Suprapubic skin (tissue), 3 donors: Measurements from ENCODE around the gene C2orf92.
"Not testable (repeated sequence)": the region's sequence is repeated elsewhere in the genome, so short reads cannot be mapped to it uniquely, and the experiment has no call there.

Source experiments
- EP300 ChIP-seq: sonication (generic); formaldehyde crosslinking; IDR thresholded peaks from one replicate; pipeline ENCODE4 v1.6.1; 2017; ENCODE audit warnings: antibody characterized with exemption
- POLR2A ChIP-seq, 2 donors: fragments of 450-650 bp; IDR thresholded peaks; one replicate each; pipeline ENCODE4 v1.6.1; 2017; ENCODE audit warnings: antibody characterized with exemption in 2 of 2, mild to moderate bottlenecking in 2 of 2, moderate library complexity in 2 of 2
- TF ChIP-seq, protein P1 (sequence below), 2 donors: fragments of 200-600 bp in 1 of 2; fragments of 450-650 bp in 1 of 2; sonication (generic) in 1 of 2; IDR thresholded peaks; one replicate each; pipeline ENCODE4 v1.5.1; 2016 to 2019; ENCODE audit warnings: antibody characterized with exemption in 2 of 2, mild to moderate bottlenecking in 1 of 2, moderate library complexity in 1 of 2

DNA sequence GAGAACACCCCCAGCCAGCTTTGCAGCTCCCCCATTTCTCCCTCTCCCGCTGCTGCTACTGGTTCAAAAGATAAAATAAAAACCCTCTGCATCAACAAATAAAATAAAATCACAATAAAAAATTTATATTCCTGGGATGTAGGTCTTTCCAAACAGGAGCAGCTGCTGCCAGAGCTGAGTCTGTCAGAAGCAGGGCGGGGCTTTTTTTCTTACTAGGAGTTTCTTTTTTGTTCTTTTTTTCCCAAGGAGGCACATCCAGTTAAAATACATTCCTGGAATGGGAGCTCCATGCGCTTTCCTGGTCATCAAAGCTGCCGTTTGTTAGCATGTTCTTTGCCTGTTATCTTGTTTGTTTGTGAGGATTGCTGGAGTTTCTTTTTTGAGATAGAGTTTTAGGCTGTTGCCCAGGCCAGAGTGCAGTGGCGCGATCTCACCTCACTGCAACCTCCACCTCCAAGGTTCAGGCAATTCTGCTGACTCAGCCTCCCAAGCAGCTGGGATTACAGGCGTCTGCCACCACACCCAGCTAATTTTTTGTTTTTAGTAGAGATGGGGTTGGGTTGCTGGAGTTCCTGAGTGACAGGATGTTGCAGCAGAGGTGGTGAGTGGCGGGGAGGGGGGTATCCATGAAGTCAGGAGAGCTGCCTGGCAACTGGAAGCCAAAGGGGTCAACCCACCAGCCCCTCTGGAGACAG lies 44.0 kb upstream of the C2orf92 start:
- TF ChIP-seq, protein P1, sequence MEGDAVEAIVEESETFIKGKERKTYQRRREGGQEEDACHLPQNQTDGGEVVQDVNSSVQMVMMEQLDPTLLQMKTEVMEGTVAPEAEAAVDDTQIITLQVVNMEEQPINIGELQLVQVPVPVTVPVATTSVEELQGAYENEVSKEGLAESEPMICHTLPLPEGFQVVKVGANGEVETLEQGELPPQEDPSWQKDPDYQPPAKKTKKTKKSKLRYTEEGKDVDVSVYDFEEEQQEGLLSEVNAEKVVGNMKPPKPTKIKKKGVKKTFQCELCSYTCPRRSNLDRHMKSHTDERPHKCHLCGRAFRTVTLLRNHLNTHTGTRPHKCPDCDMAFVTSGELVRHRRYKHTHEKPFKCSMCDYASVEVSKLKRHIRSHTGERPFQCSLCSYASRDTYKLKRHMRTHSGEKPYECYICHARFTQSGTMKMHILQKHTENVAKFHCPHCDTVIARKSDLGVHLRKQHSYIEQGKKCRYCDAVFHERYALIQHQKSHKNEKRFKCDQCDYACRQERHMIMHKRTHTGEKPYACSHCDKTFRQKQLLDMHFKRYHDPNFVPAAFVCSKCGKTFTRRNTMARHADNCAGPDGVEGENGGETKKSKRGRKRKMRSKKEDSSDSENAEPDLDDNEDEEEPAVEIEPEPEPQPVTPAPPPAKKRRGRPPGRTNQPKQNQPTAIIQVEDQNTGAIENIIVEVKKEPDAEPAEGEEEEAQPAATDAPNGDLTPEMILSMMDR (IDR thresholded peaks at IDR 0.05): not testable (repeated sequence)
- not testable (repeated sequence) for TF ChIP-seq EP300; POLR2A (IDR thresholded peaks at IDR 0.05)
